Measurements from ENCODE around the gene UPP1. TPM values are rescaled to one million over a fixed set of nuclear protein-coding genes. Genes with fewer than 3 reads are reported as not detected.

UPP1 gene
- total and polyA plus RNA-seq, 2 of the 13 experiments (the other 11 are each of a cell fraction or from before 2014, with no cell fraction given): 5.7 to 9.8 TPM

- TF ChIP-seq ZBTB20 (CRISPR knock-in tag; IDR thresholded peaks at IDR 0.05; ENCODE audit: borderline replicate concordance, low read depth) (no peak; the same call in 1 of the 2 replicates), TCF7 (IDR thresholded peaks at IDR 0.05; ENCODE audit: low read depth) (peak; percentile 56; the same call in 1 of the 2 replicates), SMYD3 (CRISPR knock-in tag; IDR thresholded peaks at IDR 0.05) (peak; percentile 80), FOXO4 (CRISPR knock-in tag; conservative IDR thresholded peaks at IDR 0.05) (no peak), IRF9 (CRISPR knock-in tag; IDR thresholded peaks at IDR 0.05; ENCODE audit: borderline replicate concordance) (peak; percentile 82), ZFP1 (CRISPR knock-in tag; IDR thresholded peaks at IDR 0.05) (peak; percentile 79), ZNF674 (CRISPR knock-in tag; IDR thresholded peaks at IDR 0.05; ENCODE audit: low read depth) (no peak), ZNF670 (CRISPR knock-in tag; IDR thresholded peaks at IDR 0.05; ENCODE audit: borderline replicate concordance) (no peak), ZNF205 (CRISPR knock-in tag; IDR thresholded peaks at IDR 0.05) (peak; percentile 94), KLF16 (CRISPR knock-in tag; IDR thresholded peaks at IDR 0.05) (peak in 1 of 2 experiments; percentile 91; a peak in 2 of 4 replicates), ZNF607 (CRISPR knock-in tag; IDR thresholded peaks at IDR 0.05; ENCODE audit: borderline replicate concordance) (no peak), ARNTL (CRISPR knock-in tag; IDR thresholded peaks at IDR 0.05) (0 out of 2 replicates have a peak, but pooled peaks have one; percentile 23), JUN (CRISPR knock-in tag; IDR thresholded peaks at IDR 0.05) (no peak), JUND (CRISPR knock-in tag; IDR thresholded peaks at IDR 0.05) (0 out of 2 replicates have a peak, but pooled peaks have one; percentile 36), HIC2 (CRISPR knock-in tag; IDR thresholded peaks at IDR 0.05; ENCODE audit: low read depth) (0 out of 2 replicates have a peak, but pooled peaks have one; percentile 64), CBX5 (CRISPR knock-in tag; IDR thresholded peaks at IDR 0.05; ENCODE audit: borderline replicate concordance) (peak; percentile 85; the same call in 1 of the 2 replicates), PCBP1 (IDR thresholded peaks at IDR 0.05; ENCODE audit: borderline replicate concordance, low read depth, low read length) (no peak), CEBPG (CRISPR knock-in tag; IDR thresholded peaks at IDR 0.05) (peak; percentile 70), HHEX (CRISPR knock-in tag; IDR thresholded peaks at IDR 0.05) (0 out of 2 replicates have a peak, but pooled peaks have one; percentile 41), SRSF9 (IDR thresholded peaks at IDR 0.05; ENCODE audit: borderline replicate concordance, insufficient read depth, low read depth, low read length, poor library complexity, severe bottlenecking) (no peak), ZMYM3 (CRISPR knock-in tag; IDR thresholded peaks at IDR 0.05) (peak; percentile 81; the same call in 1 of the 2 replicates), ZNF431 (CRISPR knock-in tag; IDR thresholded peaks at IDR 0.05; ENCODE audit: borderline replicate concordance, low read depth) (peak; percentile 33; the same call in 1 of the 2 replicates), SPEN (CRISPR knock-in tag; IDR thresholded peaks at IDR 0.05; ENCODE audit: low read depth) (peak; percentile 65; the same call in 1 of the 2 replicates), ARHGAP35 (CRISPR knock-in tag; IDR thresholded peaks at IDR 0.05; ENCODE audit: borderline replicate concordance) (no peak), AGO1 (IDR thresholded peaks at IDR 0.05; ENCODE audit: low read depth, low read length, poor library complexity, severe bottlenecking) (no peak)
Observed at GRCh38 chr7:48140001-48140681, 51.1 kb downstream of the UPP1 start (continued).

Measured in HepG2 (cell line).